Caco-2 (cell line): ENCODE results near the gene ZNF710. TPM values are rescaled to one million over a fixed set of nuclear protein-coding genes. Genes with fewer than 3 reads are reported as not detected.

ENCODE experiments used
- BruUV-seq: library from RNA; stranded (reverse); fragments of 400-500 nt; replicated peaks from 2 replicates; lab custom pipeline; 2021; lab: Mats Ljungman, UMichigan
- CTCF ChIA-PET: fragments of 300-600 bp; sonication (Branson Sonifier 250); formaldehyde crosslinking; loops from one replicate; lab custom pipeline; 2022; ENCODE audit warnings: antibody characterized with exemption; lab: Charles Lee
- POLR2A ChIA-PET: fragments of 300-600 bp; sonication (Branson Sonifier 250); formaldehyde crosslinking; loops from one replicate; lab custom pipeline; 2022; ENCODE audit warnings: antibody characterized with exemption; lab: Charles Lee
- DNase-seq, 2 experiments: peaks; one replicate each; pipeline versions ENCODE4 v3.0.0 to v3.0.0-alpha.2; 2020 to 2022
- H3K27me3 ChIP-seq: replicated peaks from 2 replicates; pipeline ENCODE4 v1.6.0; 2011; ENCODE audit warnings: low read length; ENCODE audit not compliant: control insufficient read depth, insufficient read depth
- H3K36me3 ChIP-seq: 2 replicates; pipeline ENCODE4 v1.5.1; 2011; ENCODE audit warnings: low read length; ENCODE audit not compliant: control insufficient read depth, insufficient read depth
- H3K4me1 ChIP-seq: fragments of 250-450 bp; sonication (Bioruptor Pico); 2 replicates; pipeline ENCODE4 v1.5.1; 2020; ENCODE audit warnings: mild to moderate bottlenecking
- H3K4me3 ChIP-seq: 2 replicates; pipeline ENCODE4 v1.5.1; 2011; ENCODE audit warnings: low read depth, mild to moderate bottlenecking, control low read depth, low read length
- H3K9me3 ChIP-seq: fragments of 250-450 bp; sonication (Bioruptor Pico); 2 replicates; pipeline ENCODE4 v1.5.1; 2020; ENCODE audit warnings: mild to moderate bottlenecking, moderate library complexity
- H3K27ac Mint-ChIP-seq: one replicate; pipeline ENCODE4 v1.8.0; 2022; ENCODE audit warnings: mixed read lengths; ENCODE audit not compliant: unreplicated experiment
- H3K27me3 Mint-ChIP-seq: one replicate; pipeline ENCODE4 v1.8.0; 2022; ENCODE audit warnings: mixed read lengths; ENCODE audit not compliant: insufficient read depth, unreplicated experiment
- H3K36me3 Mint-ChIP-seq: one replicate; pipeline ENCODE4 v1.8.0; 2022; ENCODE audit warnings: mild to moderate bottlenecking, mixed read lengths; ENCODE audit not compliant: insufficient read depth, unreplicated experiment
- H3K4me1 Mint-ChIP-seq: one replicate; pipeline ENCODE4 v1.8.0; 2022; ENCODE audit warnings: low read depth, mixed read lengths; ENCODE audit not compliant: unreplicated experiment
- H3K4me3 Mint-ChIP-seq: one replicate; pipeline ENCODE4 v1.8.0; 2022; ENCODE audit warnings: mild to moderate bottlenecking, moderate library complexity, mixed read lengths; ENCODE audit not compliant: unreplicated experiment
- H3K9me3 Mint-ChIP-seq: one replicate; pipeline ENCODE4 v1.8.0; 2022; ENCODE audit warnings: mixed read lengths; ENCODE audit not compliant: unreplicated experiment
- CTCF ChIP-seq, 2 experiments: fragments of 200-600 bp in 1 of 2; IDR thresholded peaks; 1 replicate in 1 of 2; 2 replicates in 1 of 2; pipeline versions ENCODE4 v1.5.1 to v1.8.0; 2011 to 2022; ENCODE audit warnings: antibody characterized with exemption in 1 of 2, control low read depth in 1 of 2, inconsistent platforms in 1 of 2, low read depth in 1 of 2, low read length in 1 of 2, mild to moderate bottlenecking in 1 of 2, moderate library complexity in 1 of 2; ENCODE audit not compliant: insufficient read depth in 1 of 2, severe bottlenecking in 1 of 2, unreplicated experiment in 1 of 2
- intact Hi-C: fragments of 100-400 bp; cut with micrococcal nuclease; formaldehyde crosslinking; loops from one replicate; pipeline ENCODE4 v1.10.0; 2022; ENCODE audit not compliant: unreplicated experiment
- total RNA-seq: library from RNA; stranded (reverse); gene quantifications from 2 replicates; pipeline ENCODE4 v1.2.3, GENCODE V29; 2022

Gene ZNF710
- total RNA-seq, 1 experiment from 2014 or later = 21.4 TPM

- H3K9me3 Mint-ChIP-seq = peaks cover 11% of the 10 kb centered on the region
- DNase-seq = no peak
- no peak overlapping the region for H3K4me3 Mint-ChIP-seq
- CTCF ChIA-PET = no interaction called here
- no peaks in the 10 kb centered on the region for H3K27me3 Mint-ChIP-seq
- POLR2A ChIA-PET = no interaction called here
- Histone ChIP-seq H3K36me3 (no peaks in the 10 kb centered on the region; the same call in 1 of the 2 replicates), H3K4me1 (no peaks in the 10 kb centered on the region), H3K4me3 (no peak overlapping the region), H3K27me3 (no peaks in the 10 kb centered on the region), H3K9me3 (peaks cover 14% of the 10 kb centered on the region)
- H3K4me1 Mint-ChIP-seq = peaks cover 4% of the 10 kb centered on the region
- TF ChIP-seq CTCF (IDR thresholded peaks at IDR 0.05; ENCODE audit: insufficient read depth in 1 of 2, low read depth in 1 of 2, low read length in 1 of 2, severe bottlenecking in 1 of 2, unreplicated experiment in 1 of 2) = no peak
- intact Hi-C loops = no loop called here
- no TSS peak for BruUV-seq
- H3K36me3 Mint-ChIP-seq = peaks cover 7% of the 10 kb centered on the region
- H3K27ac Mint-ChIP-seq = no peak overlapping the region
Observed at GRCh38 chr15:90015294-90015693, 14.2 kb downstream of the ZNF710 start.

- no peak overlapping the region for H3K4me3 Mint-ChIP-seq
- H3K4me1 Mint-ChIP-seq = peaks cover 5% of the 10 kb centered on the region
- ChIA-PET POLR2A (no interaction called here), CTCF (no interaction called here)
- no peak overlapping the region for H3K27ac Mint-ChIP-seq
- no peak for DNase-seq
- no peak overlapping the region for H3K4me3 ChIP-seq
- no TSS peak for BruUV-seq
- H3K9me3 ChIP-seq = peaks cover 14% of the 10 kb centered on the region
- H3K9me3 Mint-ChIP-seq = peaks cover 10% of the 10 kb centered on the region
- H3K36me3 Mint-ChIP-seq = peaks cover 7% of the 10 kb centered on the region
- H3K27me3 ChIP-seq = no peaks in the 10 kb centered on the region
- H3K27me3 Mint-ChIP-seq = no peaks in the 10 kb centered on the region
- intact Hi-C loops = no loop called here
- no peaks in the 10 kb centered on the region for H3K4me1 ChIP-seq
- H3K36me3 ChIP-seq = no peaks in the 10 kb centered on the region; the same call in 1 of the 2 replicates
- TF ChIP-seq CTCF (IDR thresholded peaks at IDR 0.05; ENCODE audit: insufficient read depth in 1 of 2, low read depth in 1 of 2, low read length in 1 of 2, severe bottlenecking in 1 of 2, unreplicated experiment in 1 of 2) = no peak
Observed at GRCh38 chr15:90015749-90016148, 14.6 kb downstream of the ZNF710 start.

GRCh38 chr15:90016721-90017120 is 15.6 kb downstream of the ZNF710 start:
- intact Hi-C loops = no loop called here
- Histone ChIP-seq H3K36me3 (no peaks in the 10 kb centered on the region), H3K27me3 (no peaks in the 10 kb centered on the region), H3K4me3 (no peak overlapping the region), H3K9me3 (peaks cover 7% of the 10 kb centered on the region), H3K4me1 (no peaks in the 10 kb centered on the region)
- TF ChIP-seq CTCF (IDR thresholded peaks at IDR 0.05; ENCODE audit: insufficient read depth in 1 of 2, low read depth in 1 of 2, low read length in 1 of 2, severe bottlenecking in 1 of 2, unreplicated experiment in 1 of 2) = no peak
- no peak overlapping the region for H3K4me3 Mint-ChIP-seq
- H3K36me3 Mint-ChIP-seq = peaks cover 3% of the 10 kb centered on the region
- ChIA-PET POLR2A (no interaction called here), CTCF (no interaction called here)
- peaks cover 10% of the 10 kb centered on the region for H3K9me3 Mint-ChIP-seq
- DNase-seq = no peak
- no peaks in the 10 kb centered on the region for H3K27me3 Mint-ChIP-seq
- H3K27ac Mint-ChIP-seq = no peak overlapping the region
- BruUV-seq = no TSS peak
- peaks cover 5% of the 10 kb centered on the region for H3K4me1 Mint-ChIP-seq
